Stimulated activated CD4-positive, alpha-beta T cell treated with anti-CD3 and anti-CD28 coated beads, Interleukin-4, amount 100 ng/mL, for 48 hours (primary cell): Measurements from ENCODE around the gene CST7.
"Not testable (repeated sequence)": the region's sequence is repeated elsewhere in the genome, so short reads cannot be mapped to it uniquely, and the experiment has no call there.

Experiments
- DNase-seq, 2 donors: peaks; one replicate each; pipeline ENCODE4 v3.0.0-alpha.2; 2020; ENCODE audit warnings: low read depth in 2 of 2

Gene CST7

GRCh38 chr20:24948939-24949679, at the start of gene CST7:
Gene CST7 (plus strand): TSS chr20:24949269. CDS start chr20:24949506, 237 bp downstream.
- peak; percentile 74 to 76 for DNase-seq

GRCh38 chr20:24906806-24907205, 42.3 kb upstream of the CST7 start:
- no peak for DNase-seq

- no peak for DNase-seq
Measured at GRCh38 chr20:24908642-24909041, 40.4 kb upstream of the CST7 start.

- no peak for DNase-seq
Measured at GRCh38 chr20:24909086-24909780, 39.8 kb upstream of the CST7 start.

GRCh38 chr20:24909861-24910260, 39.2 kb upstream of the CST7 start:
- no peak for DNase-seq

- no peak for DNase-seq
Measured at GRCh38 chr20:24910461-24910860, 38.6 kb upstream of the CST7 start.

GRCh38 chr20:24911461-24911860, 37.6 kb upstream of the CST7 start:
- no peak for DNase-seq

GRCh38 chr20:24912397-24913075, 36.5 kb upstream of the CST7 start:
- DNase-seq: no peak

GRCh38 chr20:24913076-24913628, 35.9 kb upstream of the CST7 start:
- no peak for DNase-seq

- DNase-seq: no peak
Measured at GRCh38 chr20:24914388-24915241, 34.5 kb upstream of the CST7 start.

- DNase-seq: no peak
Measured at GRCh38 chr20:24915440-24915839, 33.6 kb upstream of the CST7 start.

GRCh38 chr20:24915892-24916291, 33.2 kb upstream of the CST7 start:
- DNase-seq: no peak

GRCh38 chr20:24916412-24916811, 32.7 kb upstream of the CST7 start:
- no peak for DNase-seq

- no peak for DNase-seq
Measured at GRCh38 chr20:24917056-24917455, 32.0 kb upstream of the CST7 start.

GRCh38 chr20:24917797-24918578, 31.1 kb upstream of the CST7 start:
- peak; percentile 43 to 54 for DNase-seq

GRCh38 chr20:24918579-24919566, 30.2 kb upstream of the CST7 start:
- DNase-seq: no peak

GRCh38 chr20:24919665-24920064, 29.4 kb upstream of the CST7 start:
- DNase-seq: not testable (repeated sequence)

- DNase-seq: not testable (repeated sequence)
Measured at GRCh38 chr20:24920706-24921105, 28.4 kb upstream of the CST7 start.

GRCh38 chr20:24929259-24929658, 19.8 kb upstream of the CST7 start:
- DNase-seq: not testable (repeated sequence)
